ENCODE measurements around the gene NDUFAF7. TPM values are rescaled to one million over a fixed set of nuclear protein-coding genes. Genes with fewer than 3 reads are reported as not detected.

NDUFAF7 gene
- polyA plus RNA-seq, 1 of the 3 experiments (the other 2 are of a cell fraction): 24.8 TPM

DNA sequence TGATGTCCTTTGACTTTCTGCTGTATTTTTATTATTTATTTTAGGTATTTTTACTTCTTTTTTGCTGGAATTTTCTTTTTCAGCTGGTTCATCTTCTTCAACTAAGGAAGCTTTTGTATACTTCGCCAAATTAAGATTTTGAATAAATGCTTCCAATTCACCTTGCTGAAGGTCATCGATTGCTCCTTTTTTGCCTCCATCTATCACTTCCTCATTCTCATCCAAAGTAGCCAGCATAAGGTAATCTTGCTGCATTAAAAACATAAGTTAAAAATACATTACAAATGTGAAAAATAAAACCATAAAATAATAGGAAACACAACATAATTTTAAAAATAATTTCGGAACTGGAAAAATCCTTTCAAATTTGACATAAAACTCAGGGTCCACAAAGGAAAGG lies 2.7 kb upstream of the NDUFAF7 start (continued):
- no peak for TF ChIP-seq SMC3 (IDR thresholded peaks at IDR 0.05; ENCODE audit: low read depth, low read length)
- TF ChIP-seq NFIC (IDR thresholded peaks at IDR 0.05; ENCODE audit: borderline replicate concordance): no peak

DNA sequence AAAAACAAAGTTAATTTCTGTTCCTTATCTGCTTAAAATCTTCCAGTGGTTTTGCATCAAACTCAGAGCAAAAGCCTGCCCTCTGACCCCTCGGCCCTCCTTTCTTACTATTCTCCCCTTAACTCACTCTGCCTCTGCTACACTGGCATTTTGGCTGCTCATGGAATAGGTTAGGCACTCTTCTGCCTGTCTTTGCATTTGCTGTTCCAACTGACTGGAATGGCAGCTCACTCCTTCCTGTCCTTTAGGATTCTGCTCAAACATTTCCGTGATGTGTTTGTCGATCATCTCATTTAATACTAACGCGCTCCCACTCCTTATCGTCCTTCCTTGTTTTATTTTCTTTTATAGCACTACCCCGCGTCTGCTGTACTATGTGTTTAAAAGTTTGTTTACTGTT lies 877 bp upstream of the NDUFAF7 start:
- WGBS (ENCODE audit: low lambda C conversion rate): under 1% methylated on average over 8 of the region's 8 CpGs
- POLR2A ChIA-PET: no interaction called here
- DNase-seq: peak; percentile 36

More for the DNA sequence above, 877 bp upstream of the NDUFAF7 start:
- Histone ChIP-seq H3K9ac (peak overlapping the region; percentile 83), H3F3A (replicated peaks; ENCODE audit: insufficient read depth) (peaks cover 4% of the 10 kb centered on the region), H3K79me2 (ENCODE audit: insufficient read depth) (peaks cover 95% of the 10 kb centered on the region), H3K27me3 (ENCODE audit: insufficient read depth) (no peaks in the 10 kb centered on the region), H3K9me2 (no peaks in the 10 kb centered on the region), H3K9me3 (no peaks in the 10 kb centered on the region), H3K36me3 (replicated peaks in 1 of 2; ENCODE audit: control insufficient read depth in 1 of 2, insufficient read depth in 2 of 2, low read length in 1 of 2) (peaks cover 34 to 40% of the 10 kb centered on the region in 2 experiments), H3K27ac (ENCODE audit: low read depth in 2 of 2, low read length in 1 of 2) (peak overlapping the region; percentile 83 to 90), H4K20me1 (ENCODE audit: insufficient read depth) (peaks cover 11% of the 10 kb centered on the region), H3K4me2 (peak overlapping the region; percentile 87), H3K4me1 (ENCODE audit: control insufficient read depth in 1 of 2, insufficient read depth in 2 of 2, low read depth in 1 of 2, low read length in 1 of 2) (peaks cover 22 to 34% of the 10 kb centered on the region in 2 experiments; a peak in 3 of 4 replicates), H2AFZ (ENCODE audit: low read depth) (peak overlapping the region; percentile 90), H3K4me3 (ENCODE audit: low read depth in 2 of 2, low read length in 1 of 2) (peak overlapping the region; percentile 94 to 97)
- TF ChIP-seq YY1 (IDR thresholded peaks at IDR 0.05; ENCODE audit: low read depth): no peak
- TF ChIP-seq, protein P1, sequence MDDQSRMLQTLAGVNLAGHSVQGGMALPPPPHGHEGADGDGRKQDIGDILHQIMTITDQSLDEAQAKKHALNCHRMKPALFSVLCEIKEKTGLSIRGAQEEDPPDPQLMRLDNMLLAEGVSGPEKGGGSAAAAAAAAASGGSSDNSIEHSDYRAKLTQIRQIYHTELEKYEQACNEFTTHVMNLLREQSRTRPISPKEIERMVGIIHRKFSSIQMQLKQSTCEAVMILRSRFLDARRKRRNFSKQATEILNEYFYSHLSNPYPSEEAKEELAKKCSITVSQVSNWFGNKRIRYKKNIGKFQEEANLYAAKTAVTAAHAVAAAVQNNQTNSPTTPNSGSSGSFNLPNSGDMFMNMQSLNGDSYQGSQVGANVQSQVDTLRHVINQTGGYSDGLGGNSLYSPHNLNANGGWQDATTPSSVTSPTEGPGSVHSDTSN (IDR thresholded peaks at IDR 0.05): no peak
- TF ChIP-seq, protein P2, sequence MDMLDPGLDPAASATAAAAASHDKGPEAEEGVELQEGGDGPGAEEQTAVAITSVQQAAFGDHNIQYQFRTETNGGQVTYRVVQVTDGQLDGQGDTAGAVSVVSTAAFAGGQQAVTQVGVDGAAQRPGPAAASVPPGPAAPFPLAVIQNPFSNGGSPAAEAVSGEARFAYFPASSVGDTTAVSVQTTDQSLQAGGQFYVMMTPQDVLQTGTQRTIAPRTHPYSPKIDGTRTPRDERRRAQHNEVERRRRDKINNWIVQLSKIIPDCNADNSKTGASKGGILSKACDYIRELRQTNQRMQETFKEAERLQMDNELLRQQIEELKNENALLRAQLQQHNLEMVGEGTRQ (IDR thresholded peaks at IDR 0.05; ENCODE audit: borderline replicate concordance, low read depth, low read length): no peak
- no peak for TF ChIP-seq RCOR1 (IDR thresholded peaks at IDR 0.05; ENCODE audit: low read length)
- TF ChIP-seq RFX5 (IDR thresholded peaks at IDR 0.05; ENCODE audit: low read length): no peak
- no peak for TF ChIP-seq RAD21 (IDR thresholded peaks at IDR 0.05; ENCODE audit: low read length)
- TF ChIP-seq NFIC (IDR thresholded peaks at IDR 0.05; ENCODE audit: borderline replicate concordance): no peak
- no peak; the same call in 1 of the 2 replicates for TF ChIP-seq MXI1 (IDR thresholded peaks at IDR 0.05; ENCODE audit: low read depth, low read length)
- TF ChIP-seq FOXJ3 (CRISPR knock-in tag; IDR thresholded peaks at IDR 0.05): no peak
- TF ChIP-seq EZH2phosphoT487 (IDR thresholded peaks at IDR 0.05; ENCODE audit: borderline replicate concordance, low read depth): no peak
- TF ChIP-seq, protein P3, sequence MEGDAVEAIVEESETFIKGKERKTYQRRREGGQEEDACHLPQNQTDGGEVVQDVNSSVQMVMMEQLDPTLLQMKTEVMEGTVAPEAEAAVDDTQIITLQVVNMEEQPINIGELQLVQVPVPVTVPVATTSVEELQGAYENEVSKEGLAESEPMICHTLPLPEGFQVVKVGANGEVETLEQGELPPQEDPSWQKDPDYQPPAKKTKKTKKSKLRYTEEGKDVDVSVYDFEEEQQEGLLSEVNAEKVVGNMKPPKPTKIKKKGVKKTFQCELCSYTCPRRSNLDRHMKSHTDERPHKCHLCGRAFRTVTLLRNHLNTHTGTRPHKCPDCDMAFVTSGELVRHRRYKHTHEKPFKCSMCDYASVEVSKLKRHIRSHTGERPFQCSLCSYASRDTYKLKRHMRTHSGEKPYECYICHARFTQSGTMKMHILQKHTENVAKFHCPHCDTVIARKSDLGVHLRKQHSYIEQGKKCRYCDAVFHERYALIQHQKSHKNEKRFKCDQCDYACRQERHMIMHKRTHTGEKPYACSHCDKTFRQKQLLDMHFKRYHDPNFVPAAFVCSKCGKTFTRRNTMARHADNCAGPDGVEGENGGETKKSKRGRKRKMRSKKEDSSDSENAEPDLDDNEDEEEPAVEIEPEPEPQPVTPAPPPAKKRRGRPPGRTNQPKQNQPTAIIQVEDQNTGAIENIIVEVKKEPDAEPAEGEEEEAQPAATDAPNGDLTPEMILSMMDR (IDR thresholded peaks at IDR 0.05): no peak
- no peak for TF ChIP-seq FOXM1 (IDR thresholded peaks at IDR 0.05; ENCODE audit: low read depth)
- TF ChIP-seq FOSL2 (IDR thresholded peaks at IDR 0.05; ENCODE audit: borderline replicate concordance, low read depth): no peak
- TF ChIP-seq RXRA (IDR thresholded peaks at IDR 0.05; ENCODE audit: borderline replicate concordance, low read depth): no peak
- CTCF ChIA-PET: interaction anchor here (1.4 to 1.5 kb wide), 2 partner anchors 34 to 165 kb away, joined by 5 read pairs; no protein-coding TSS in a partner anchor

Measured in SK-N-SH (cell line).